Measurements from ENCODE around the gene SMIM17. TPM values are rescaled to one million over a fixed set of nuclear protein-coding genes. Genes with fewer than 3 reads are reported as not detected.

The SMIM17 gene
- total RNA-seq, 1 experiment from 2014 or later, result not detected

GRCh38 chr19:56670401-56670960 lies 27.5 kb downstream of the SMIM17 start:
- H3K4me3 ChIP-seq (replicated peaks in 1 of 2; ENCODE audit: low read depth in 1 of 2, low read length in 2 of 2), result no peak overlapping the region
- no peaks in the 10 kb centered on the region for H3K36me3 ChIP-seq (ENCODE audit: control insufficient read depth in 1 of 2, insufficient read depth in 2 of 2, low read length in 2 of 2)
- CTCF ChIA-PET, result no interaction called here
- no peak overlapping the region for H3K27ac ChIP-seq (ENCODE audit: low read depth, low read length)
- H3K4me2 ChIP-seq (ENCODE audit: low read length), result no peak overlapping the region
- no peaks in the 10 kb centered on the region for H4K20me1 ChIP-seq (ENCODE audit: insufficient read depth)
- no peaks in the 10 kb centered on the region for H3K4me1 ChIP-seq (ENCODE audit: control insufficient read depth in 1 of 2, insufficient read depth in 2 of 2, low read length in 2 of 2)
- no peak for DNase-seq (ENCODE audit: low read depth, low spot score)
- RAD21 ChIA-PET (ENCODE audit: low non-redundant PET in 1 of 2, low total read pairs in 2 of 2, uncharacterized antibody in 2 of 2, unreplicated experiment in 2 of 2), result no interaction called here
- no peak for TF ChIP-seq RAD21 (IDR thresholded peaks at IDR 0.05; ENCODE audit: low read depth)
- no peak for TF ChIP-seq EGR1 (IDR thresholded peaks at IDR 0.05; ENCODE audit: low read depth)
- no peak for TF ChIP-seq SIN3A (IDR thresholded peaks at IDR 0.05; ENCODE audit: low read depth)
- TF ChIP-seq FOSL1 (IDR thresholded peaks at IDR 0.05; ENCODE audit: low read depth), result no peak
- TF ChIP-seq POLR2AphosphoS5 (IDR thresholded peaks at IDR 0.05; ENCODE audit: low read depth, low read length), result no peak
- TF ChIP-seq TCF7L2 (IDR thresholded peaks at IDR 0.05; ENCODE audit: borderline replicate concordance, extremely low read depth, insufficient read depth, insufficient read length), result no peak
- no peak for TF ChIP-seq CBX3 (IDR thresholded peaks at IDR 0.05; ENCODE audit: low read depth)
- TF ChIP-seq, protein P1, sequence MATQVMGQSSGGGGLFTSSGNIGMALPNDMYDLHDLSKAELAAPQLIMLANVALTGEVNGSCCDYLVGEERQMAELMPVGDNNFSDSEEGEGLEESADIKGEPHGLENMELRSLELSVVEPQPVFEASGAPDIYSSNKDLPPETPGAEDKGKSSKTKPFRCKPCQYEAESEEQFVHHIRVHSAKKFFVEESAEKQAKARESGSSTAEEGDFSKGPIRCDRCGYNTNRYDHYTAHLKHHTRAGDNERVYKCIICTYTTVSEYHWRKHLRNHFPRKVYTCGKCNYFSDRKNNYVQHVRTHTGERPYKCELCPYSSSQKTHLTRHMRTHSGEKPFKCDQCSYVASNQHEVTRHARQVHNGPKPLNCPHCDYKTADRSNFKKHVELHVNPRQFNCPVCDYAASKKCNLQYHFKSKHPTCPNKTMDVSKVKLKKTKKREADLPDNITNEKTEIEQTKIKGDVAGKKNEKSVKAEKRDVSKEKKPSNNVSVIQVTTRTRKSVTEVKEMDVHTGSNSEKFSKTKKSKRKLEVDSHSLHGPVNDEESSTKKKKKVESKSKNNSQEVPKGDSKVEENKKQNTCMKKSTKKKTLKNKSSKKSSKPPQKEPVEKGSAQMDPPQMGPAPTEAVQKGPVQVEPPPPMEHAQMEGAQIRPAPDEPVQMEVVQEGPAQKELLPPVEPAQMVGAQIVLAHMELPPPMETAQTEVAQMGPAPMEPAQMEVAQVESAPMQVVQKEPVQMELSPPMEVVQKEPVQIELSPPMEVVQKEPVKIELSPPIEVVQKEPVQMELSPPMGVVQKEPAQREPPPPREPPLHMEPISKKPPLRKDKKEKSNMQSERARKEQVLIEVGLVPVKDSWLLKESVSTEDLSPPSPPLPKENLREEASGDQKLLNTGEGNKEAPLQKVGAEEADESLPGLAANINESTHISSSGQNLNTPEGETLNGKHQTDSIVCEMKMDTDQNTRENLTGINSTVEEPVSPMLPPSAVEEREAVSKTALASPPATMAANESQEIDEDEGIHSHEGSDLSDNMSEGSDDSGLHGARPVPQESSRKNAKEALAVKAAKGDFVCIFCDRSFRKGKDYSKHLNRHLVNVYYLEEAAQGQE (IDR thresholded peaks at IDR 0.05; ENCODE audit: low read depth), result no peak
- TF ChIP-seq ZFX (IDR thresholded peaks at IDR 0.05), result no peak
- TF ChIP-seq CEBPB (IDR thresholded peaks at IDR 0.05; ENCODE audit: low read depth), result no peak
- TF ChIP-seq EZH2phosphoT487 (IDR thresholded peaks at IDR 0.05; ENCODE audit: borderline replicate concordance), result no peak
- TF ChIP-seq, protein P2, sequence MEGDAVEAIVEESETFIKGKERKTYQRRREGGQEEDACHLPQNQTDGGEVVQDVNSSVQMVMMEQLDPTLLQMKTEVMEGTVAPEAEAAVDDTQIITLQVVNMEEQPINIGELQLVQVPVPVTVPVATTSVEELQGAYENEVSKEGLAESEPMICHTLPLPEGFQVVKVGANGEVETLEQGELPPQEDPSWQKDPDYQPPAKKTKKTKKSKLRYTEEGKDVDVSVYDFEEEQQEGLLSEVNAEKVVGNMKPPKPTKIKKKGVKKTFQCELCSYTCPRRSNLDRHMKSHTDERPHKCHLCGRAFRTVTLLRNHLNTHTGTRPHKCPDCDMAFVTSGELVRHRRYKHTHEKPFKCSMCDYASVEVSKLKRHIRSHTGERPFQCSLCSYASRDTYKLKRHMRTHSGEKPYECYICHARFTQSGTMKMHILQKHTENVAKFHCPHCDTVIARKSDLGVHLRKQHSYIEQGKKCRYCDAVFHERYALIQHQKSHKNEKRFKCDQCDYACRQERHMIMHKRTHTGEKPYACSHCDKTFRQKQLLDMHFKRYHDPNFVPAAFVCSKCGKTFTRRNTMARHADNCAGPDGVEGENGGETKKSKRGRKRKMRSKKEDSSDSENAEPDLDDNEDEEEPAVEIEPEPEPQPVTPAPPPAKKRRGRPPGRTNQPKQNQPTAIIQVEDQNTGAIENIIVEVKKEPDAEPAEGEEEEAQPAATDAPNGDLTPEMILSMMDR (IDR thresholded peaks at IDR 0.05 in 2 of 3, conservative IDR thresholded peaks at IDR 0.05 in 1 of 3; ENCODE audit: borderline replicate concordance in 1 of 3, insufficient read depth in 1 of 3, low read depth in 2 of 3, low read length in 2 of 3), result no peak
- TF ChIP-seq SRF (IDR thresholded peaks at IDR 0.05; ENCODE audit: low read depth), result no peak
- no peak for TF ChIP-seq ZNF274 (IDR thresholded peaks at IDR 0.05; ENCODE audit: low read depth, low read length)
- TF ChIP-seq ELF1 (IDR thresholded peaks at IDR 0.05; ENCODE audit: borderline replicate concordance, low read depth), result no peak
- TF ChIP-seq YY1 (IDR thresholded peaks at IDR 0.05; ENCODE audit: extremely low read depth, insufficient replicate concordance, low read depth, low read length), result no peak
- TF ChIP-seq, protein P3, sequence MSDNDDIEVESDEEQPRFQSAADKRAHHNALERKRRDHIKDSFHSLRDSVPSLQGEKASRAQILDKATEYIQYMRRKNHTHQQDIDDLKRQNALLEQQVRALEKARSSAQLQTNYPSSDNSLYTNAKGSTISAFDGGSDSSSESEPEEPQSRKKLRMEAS (IDR thresholded peaks at IDR 0.05), result no peak
- TF ChIP-seq JUND (IDR thresholded peaks at IDR 0.05), result no peak
- H2AFZ ChIP-seq (ENCODE audit: low read depth, low read length, poor library complexity, severe bottlenecking), result no peak overlapping the region
- ATAC-seq, result no peak
- H3K9ac ChIP-seq (ENCODE audit: low read length), result no peak overlapping the region
- intact Hi-C loops (cut with micrococcal nuclease), result no loop called here
- POLR2A ChIA-PET, result no interaction called here
- no TSS peak for BruUV-seq (replicated peaks)
- H3K79me2 ChIP-seq (ENCODE audit: insufficient read depth, low read length), result no peaks in the 10 kb centered on the region
- no peaks in the 10 kb centered on the region for H3K27me3 ChIP-seq (ENCODE audit: insufficient read depth, low read length)
- no peaks in the 10 kb centered on the region for H3K9me2 ChIP-seq (ENCODE audit: insufficient read depth)
- H3K9me3 ChIP-seq (ENCODE audit: control insufficient read depth in 1 of 2, insufficient read depth in 1 of 2, low read depth in 1 of 2, low read length in 2 of 2), result peaks cover 0 to 21% of the 10 kb centered on the region in 2 experiments; a peak in 2 of 4 replicates

All from HCT116 (cell line).